ENCODE data around the gene TMEM232.
A peak's percentile ranks its signal among the peaks of the same experiment; 100 is the strongest.
"Not testable (repeated sequence)": the region's sequence is repeated elsewhere in the genome, so short reads cannot be mapped to it uniquely, and the experiment has no call there.

The TMEM232 gene

GRCh38 chr5:110705349-110705748 lies 21.1 kb downstream of the TMEM232 start:
- no peak for DNase-seq

DNA sequence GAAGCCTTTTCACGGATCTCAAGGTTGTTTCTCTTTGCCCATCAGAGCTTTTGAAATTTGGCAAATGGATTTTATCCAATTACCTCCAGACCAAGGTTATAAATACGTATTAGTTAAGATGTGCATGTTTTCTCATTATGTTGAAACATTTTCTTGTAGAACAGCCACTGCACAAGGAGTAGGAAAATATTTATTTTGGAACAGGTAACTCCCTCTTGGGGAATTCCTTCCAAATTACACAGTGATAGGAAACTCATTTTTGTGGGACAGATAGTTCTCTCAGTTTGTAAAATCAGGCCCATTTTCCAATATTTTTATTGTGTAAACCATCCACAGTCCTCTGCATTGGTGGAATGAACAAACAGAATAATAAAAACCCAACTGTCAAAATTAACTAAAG lies 23.0 kb downstream of the TMEM232 start:
- no peak for DNase-seq

DNA sequence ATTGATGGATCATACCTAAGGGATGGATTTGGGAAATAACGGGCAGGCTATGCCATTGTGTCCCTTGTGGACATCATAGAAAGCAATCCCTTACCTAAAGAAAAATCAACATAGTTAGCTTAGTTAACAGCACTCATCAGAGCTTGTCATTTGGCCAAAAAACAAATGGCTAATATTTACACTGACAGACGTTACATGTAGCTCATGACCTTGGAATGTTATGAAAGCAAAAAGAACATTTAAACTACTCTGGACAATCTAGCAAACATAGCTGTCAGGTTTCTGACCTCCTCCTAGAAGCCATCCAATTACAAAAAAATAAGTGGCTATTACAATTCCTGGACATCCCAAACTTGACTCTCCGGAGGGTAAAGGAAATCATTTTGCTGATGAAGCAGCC lies 23.8 kb downstream of the TMEM232 start:
- DNase-seq = no peak

- no peak for DNase-seq
These were observed 24.2 kb downstream of the TMEM232 start for GRCh38 chr5:110702300-110702699.

GRCh38 chr5:110692669-110693068 lies 33.8 kb downstream of the TMEM232 start:
- DNase-seq = not testable (repeated sequence)

- DNase-seq = not testable (repeated sequence)
These were observed 35.9 kb downstream of the TMEM232 start for GRCh38 chr5:110690587-110690986.

DNA sequence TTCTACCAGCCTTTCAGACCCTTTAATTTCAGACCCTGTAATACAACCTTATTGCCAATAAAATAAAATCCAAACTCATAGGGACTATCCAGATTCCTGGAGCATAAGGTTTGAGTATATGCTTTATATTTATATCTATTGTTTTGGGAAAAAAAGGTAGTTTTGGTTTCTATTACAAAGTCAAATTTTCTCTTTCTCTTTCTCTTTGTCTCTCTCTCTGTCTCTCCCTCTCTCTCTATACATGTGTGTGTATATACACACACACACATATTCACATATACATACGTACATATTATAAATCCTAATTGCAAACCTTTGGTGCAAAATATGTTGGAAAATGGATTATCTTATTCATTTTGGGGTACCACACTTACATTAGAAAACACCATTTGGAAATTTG lies 39.0 kb downstream of the TMEM232 start:
- DNase-seq = no peak

DNA sequence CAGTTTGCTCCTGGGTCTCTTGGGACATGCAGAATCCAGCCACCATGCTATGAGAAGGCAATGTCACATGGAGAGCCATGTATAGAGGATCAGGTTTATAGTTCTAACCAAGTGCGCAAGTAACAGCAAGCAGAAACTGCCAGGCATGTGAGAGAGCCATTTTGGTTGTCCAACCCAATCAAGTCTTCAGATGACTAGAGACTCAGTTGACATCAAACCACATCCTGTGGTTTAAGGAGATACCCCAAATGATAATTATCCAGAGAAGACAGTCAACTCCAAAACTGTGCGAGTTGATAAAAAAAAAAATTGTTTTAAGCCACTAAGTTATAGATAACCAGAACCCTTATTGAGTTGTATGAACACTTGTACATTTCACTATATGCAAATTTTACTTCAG lies 40.2 kb downstream of the TMEM232 start:
- peak; percentile 57 for DNase-seq

DNA sequence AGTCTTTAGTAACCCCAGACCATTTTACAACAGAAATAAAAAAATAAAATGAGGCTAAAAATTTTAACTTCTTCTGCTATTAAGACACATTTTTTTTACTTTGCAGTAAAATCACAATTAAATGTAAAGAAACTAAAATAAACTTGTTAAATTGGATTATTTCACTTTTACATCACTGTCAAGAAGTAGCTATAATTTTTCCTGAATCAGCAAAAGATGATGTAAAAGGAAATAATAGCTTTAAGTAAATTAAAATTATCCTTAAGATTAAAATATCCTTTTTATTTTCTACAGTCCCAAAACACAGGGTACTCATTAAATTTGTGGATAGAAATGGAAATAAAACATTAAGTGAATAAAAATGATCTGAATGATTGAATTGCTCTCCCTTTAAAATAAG lies 44.5 kb downstream of the TMEM232 start:
- no peak for DNase-seq

- no peak for DNase-seq
These were observed 45.4 kb downstream of the TMEM232 start for GRCh38 chr5:110681109-110681508.

- not testable (repeated sequence) for DNase-seq
These were observed 49.9 kb downstream of the TMEM232 start for GRCh38 chr5:110676554-110676953.

DNA sequence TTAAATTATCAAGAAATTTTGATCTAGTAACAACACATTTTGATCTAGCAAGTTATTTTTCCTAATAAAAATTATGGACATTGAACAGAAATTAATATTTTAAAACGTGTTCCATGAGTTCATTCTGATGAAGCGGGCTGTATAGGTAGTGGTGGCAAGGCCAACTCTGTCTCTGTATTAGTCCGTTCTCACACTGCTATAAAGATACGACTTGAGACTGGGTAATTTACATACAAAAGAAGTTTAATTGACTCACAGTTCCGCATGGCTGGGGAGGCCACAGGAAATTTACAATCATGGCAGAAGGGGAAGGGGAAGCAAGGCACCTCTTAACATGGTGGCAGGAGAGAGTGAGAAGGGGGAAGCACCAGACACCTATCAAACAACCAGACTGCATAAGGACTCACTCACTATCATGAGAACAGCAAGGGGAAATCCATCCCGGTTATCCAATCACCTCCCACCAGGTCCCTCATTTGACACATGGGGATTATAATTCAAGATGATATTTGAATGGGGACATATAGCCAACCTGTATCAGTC lies 61.2 kb downstream of the TMEM232 start:
- DNase-seq = no peak

GRCh38 chr5:110663525-110663924 lies 62.9 kb downstream of the TMEM232 start:
- DNase-seq = no peak

- DNase-seq = no peak
These were observed 68.5 kb downstream of the TMEM232 start for GRCh38 chr5:110658006-110658405.

DNA sequence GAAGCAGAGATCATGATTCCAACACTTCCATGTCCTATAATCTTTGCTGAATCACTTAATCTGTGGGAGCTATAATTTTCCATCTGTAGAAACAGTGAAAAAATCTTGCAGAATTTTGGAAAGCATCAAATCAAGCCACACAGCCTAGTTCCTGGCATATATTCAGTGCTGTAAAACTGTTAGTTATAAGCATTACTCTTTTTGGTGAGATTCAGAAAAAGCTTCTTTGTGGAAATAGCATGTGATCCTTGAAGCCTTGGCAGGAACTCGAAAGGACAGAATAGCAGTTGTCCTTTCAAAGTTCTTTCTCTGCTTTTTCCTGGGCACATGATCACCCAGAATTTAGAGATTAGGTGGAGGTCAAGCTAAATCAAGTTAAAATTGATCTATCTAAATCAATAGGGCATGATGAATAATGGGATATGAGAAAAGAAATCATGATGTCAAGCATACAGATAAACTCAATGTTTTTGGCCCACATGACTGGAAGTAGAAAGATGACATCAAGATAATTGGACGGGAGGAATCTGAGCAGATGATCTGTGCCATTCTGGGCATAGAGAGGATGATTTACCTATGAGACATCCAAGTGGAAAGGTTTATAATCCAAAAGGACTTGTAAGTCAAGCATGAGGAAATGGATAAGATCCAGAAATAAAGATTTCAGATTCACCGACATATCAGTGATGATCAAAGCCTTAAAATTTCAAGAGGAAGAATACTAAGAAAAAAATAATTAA lies 73.1 kb downstream of the TMEM232 start:
- DNase-seq = no peak

DNA sequence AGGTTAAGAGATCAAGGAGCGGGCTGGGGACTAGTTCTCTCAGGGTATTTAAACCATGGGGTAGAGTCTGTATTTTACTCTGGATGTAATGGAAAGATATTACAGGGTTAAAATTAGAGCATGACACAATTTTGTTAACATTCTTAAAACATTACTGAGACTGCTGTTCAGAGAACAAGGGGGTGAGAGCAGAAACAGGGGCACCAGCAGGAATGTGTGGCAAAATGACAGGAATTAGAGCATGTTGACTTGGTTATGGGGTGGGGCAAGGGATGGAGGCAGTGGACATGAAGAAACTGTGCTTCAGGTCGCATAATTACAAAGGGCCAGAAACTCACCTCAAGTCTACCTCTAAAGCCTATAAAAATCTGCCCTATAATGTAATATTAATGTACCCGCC lies 75.0 kb downstream of the TMEM232 start:
- DNase-seq = no peak

GRCh38 chr5:110644357-110644756 lies 82.1 kb downstream of the TMEM232 start:
- DNase-seq = no peak

GRCh38 chr5:110638970-110639902 lies 87.2 kb downstream of the TMEM232 start:
- no peak for DNase-seq

DNA sequence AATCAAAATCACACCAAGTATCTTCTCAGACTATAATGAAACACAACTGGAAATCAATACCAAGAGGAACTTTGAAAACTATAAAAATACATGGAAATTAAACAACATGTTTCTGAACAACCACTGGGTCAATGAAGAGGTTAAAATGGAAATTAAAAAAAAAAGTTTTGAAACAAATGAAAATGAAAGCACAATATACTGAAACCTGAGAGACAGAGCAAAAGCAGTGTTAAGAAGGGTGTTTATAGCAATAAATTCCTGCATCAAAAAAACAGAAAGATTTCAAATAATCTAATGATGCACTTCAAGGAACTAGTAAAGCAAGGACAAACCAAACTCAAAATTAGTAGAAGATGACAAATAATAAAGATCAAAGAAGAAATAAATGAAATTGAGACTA lies 92.0 kb downstream of the TMEM232 start:
- DNase-seq = no peak

DNA sequence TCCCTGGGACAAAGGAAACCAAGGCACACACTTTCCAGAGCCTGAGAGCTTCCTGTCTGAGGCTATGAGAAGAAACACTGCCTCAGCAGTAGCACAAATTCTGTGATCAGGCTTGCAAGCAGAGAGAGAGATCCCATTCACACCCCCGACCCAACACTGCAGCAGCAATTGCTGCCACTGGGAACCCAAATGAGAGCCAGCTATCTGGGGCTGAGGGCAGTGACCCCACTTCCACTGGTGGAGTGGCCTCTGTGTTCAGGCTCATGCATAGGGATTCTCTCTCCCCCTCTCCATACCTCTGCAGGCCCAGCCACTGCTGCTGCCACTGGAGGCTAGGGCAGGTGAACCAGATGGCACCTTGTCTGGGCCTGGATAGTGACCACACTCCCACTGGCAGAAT lies 95.2 kb downstream of the TMEM232 start:
- DNase-seq = no peak

DNA sequence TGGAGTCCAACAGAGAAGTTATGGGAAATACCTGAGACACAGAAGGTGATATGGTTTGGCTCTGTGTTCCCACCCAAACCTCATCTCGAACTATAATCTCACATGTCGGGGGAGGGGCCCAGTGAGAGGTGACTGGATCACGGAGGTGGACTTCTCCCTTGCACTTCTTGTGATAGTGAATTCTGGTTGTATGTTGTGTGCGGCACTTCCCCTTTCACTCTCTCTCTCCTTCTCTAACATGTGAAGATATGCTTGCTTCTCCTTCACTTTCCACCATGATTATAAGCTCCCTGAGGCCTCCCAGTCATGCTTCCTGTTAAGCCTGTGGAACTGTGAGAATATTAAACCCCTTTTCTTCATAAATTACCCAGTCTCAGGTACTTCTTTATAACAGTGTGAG lies 96.1 kb downstream of the TMEM232 start:
- DNase-seq = no peak

DNA sequence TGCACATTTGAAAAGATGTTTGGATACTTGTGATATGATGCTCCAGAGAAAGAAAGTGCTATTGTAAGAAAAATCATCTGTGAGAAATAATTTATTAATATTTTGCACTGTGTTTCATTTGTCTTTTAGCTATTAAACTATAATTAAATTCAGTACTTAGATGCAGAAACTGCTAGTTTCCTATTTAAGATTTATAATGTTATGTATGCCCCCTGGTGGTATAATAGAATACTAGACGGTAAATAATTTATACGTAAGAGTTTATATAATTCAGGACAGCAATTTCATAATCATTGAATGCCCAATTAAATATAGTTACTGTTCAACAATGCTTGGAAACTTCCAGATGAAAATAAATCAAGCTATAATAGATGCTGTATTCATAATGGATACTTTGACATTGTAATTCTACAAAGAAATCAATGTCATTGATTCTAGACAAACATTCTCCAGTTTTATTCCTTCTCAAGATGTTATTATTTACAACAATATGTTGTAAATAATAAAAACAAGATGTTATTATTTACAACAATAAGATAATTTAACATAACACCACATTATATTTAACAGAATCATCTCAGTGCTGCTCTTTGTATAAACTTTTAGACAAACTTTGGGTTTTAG lies 101.0 kb downstream of the TMEM232 start:
- DNase-seq = peak; percentile 87

- no peak for DNase-seq
These were observed 102.6 kb downstream of the TMEM232 start for GRCh38 chr5:110623874-110624273.

Measured in hematopoietic multipotent progenitor cell treated with erythropoietin and hydrocortisone succinate and interleukin-3 and kit ligand, for 6 days (in vitro differentiated cells).